SK-N-MC (cell line): ENCODE results near the gene LMF1.
"Not testable (repeated sequence)": the region's sequence is repeated elsewhere in the genome, so short reads cannot be mapped to it uniquely, and the experiment has no call there.

Experiments
- EZH2 ChIP-seq: fragments of 200-600 bp; sonication (generic); IDR thresholded peaks from one replicate; pipeline ENCODE4 v1.6.1; 2017; ENCODE audit warnings: antibody characterized with exemption
- FOXP2 ChIP-seq: optimal IDR thresholded peaks from 2 replicates; pipeline ENCODE3; 2011; ENCODE audit warnings: mild to moderate bottlenecking, moderate library complexity; ENCODE audit not compliant: insufficient read depth; ENCODE audit errors: extremely low read length, control extremely low read depth
- POLR2AphosphoS5 ChIP-seq: IDR thresholded peaks from 2 replicates; pipeline ENCODE4 v1.6.1; 2012; ENCODE audit warnings: mild to moderate bottlenecking, low read depth, low read length, borderline replicate concordance

DNA sequence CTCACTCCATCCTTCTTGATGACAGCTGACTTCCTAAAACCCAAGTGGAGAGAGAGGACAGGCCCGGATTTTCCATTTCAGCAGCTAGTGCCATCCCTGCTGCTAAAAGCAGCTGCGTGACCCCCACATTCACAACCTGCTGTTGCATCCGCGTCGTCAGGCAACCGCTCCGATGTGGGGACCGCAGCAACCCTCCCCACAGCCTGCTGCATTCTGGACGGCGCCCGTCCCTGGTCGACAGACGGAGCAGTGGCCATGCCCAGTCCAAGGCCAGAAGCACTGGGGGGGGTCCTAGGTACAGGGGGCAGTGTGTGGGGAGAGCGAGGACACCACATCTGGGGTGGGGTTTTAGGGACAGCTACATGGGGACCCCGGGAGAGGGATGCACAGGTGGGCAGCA is 82.3 kb downstream of the LMF1 start:
- TF ChIP-seq POLR2AphosphoS5, EZH2, FOXP2: not testable (repeated sequence)
